Measurements from ENCODE around the gene LRG1.
"Not testable (repeated sequence)": the region's sequence is repeated elsewhere in the genome, so short reads cannot be mapped to it uniquely, and the experiment has no call there.

Gene LRG1

GRCh38 chr19:4576016-4576933 is 36.4 kb upstream of the LRG1 start:
- DNase-seq (ENCODE audit: low read depth, low spot score) = no peak

GRCh38 chr19:4575267-4576015 is 35.6 kb upstream of the LRG1 start:
- peak; percentile 82 for DNase-seq (ENCODE audit: low read depth, low spot score)

GRCh38 chr19:4573682-4574081 is 33.8 kb upstream of the LRG1 start:
- no peak for DNase-seq (ENCODE audit: low read depth, low spot score)

- DNase-seq (ENCODE audit: low read depth, low spot score) = no peak
These were observed 31.6 kb upstream of the LRG1 start for GRCh38 chr19:4571305-4571917.

- DNase-seq (ENCODE audit: low read depth, low spot score) = no peak
These were observed 31.1 kb upstream of the LRG1 start for GRCh38 chr19:4570916-4571304.

GRCh38 chr19:4570402-4570801 is 30.6 kb upstream of the LRG1 start:
- DNase-seq (ENCODE audit: low read depth, low spot score) = no peak

- DNase-seq (ENCODE audit: low read depth, low spot score) = no peak
These were observed 29.1 kb upstream of the LRG1 start for GRCh38 chr19:4568886-4569285.

GRCh38 chr19:4567584-4568071 is 27.8 kb upstream of the LRG1 start:
- DNase-seq (ENCODE audit: low read depth, low spot score) = no peak

GRCh38 chr19:4566402-4567051 is 26.7 kb upstream of the LRG1 start:
- DNase-seq (ENCODE audit: low read depth, low spot score) = no peak

- not testable (repeated sequence) for DNase-seq (ENCODE audit: low read depth, low spot score)
These were observed 23.7 kb upstream of the LRG1 start for GRCh38 chr19:4563562-4563961.

- DNase-seq (ENCODE audit: low read depth, low spot score) = not testable (repeated sequence)
These were observed 22.2 kb upstream of the LRG1 start for GRCh38 chr19:4562085-4562484.

- DNase-seq (ENCODE audit: low read depth, low spot score) = no peak
These were observed 19.7 kb upstream of the LRG1 start, which contains the start of gene SEMA6B for GRCh38 chr19:4559569-4559968. Gene SEMA6B, minus strand, starts transcription at chr19:4559684. Its CDS starts 1,227 bp downstream, at chr19:4558457.

GRCh38 chr19:4557971-4558941 is 18.4 kb upstream of the LRG1 start:
- DNase-seq (ENCODE audit: low read depth, low spot score) = no peak

GRCh38 chr19:4557144-4557970 is 17.5 kb upstream of the LRG1 start:
- DNase-seq (ENCODE audit: low read depth, low spot score) = no peak

- no peak for DNase-seq (ENCODE audit: low read depth, low spot score)
These were observed 16.8 kb upstream of the LRG1 start for GRCh38 chr19:4556597-4557127.

- DNase-seq (ENCODE audit: low read depth, low spot score) = no peak
These were observed 16.1 kb upstream of the LRG1 start for GRCh38 chr19:4555657-4556561.

- DNase-seq (ENCODE audit: low read depth, low spot score) = no peak
These were observed 14.9 kb upstream of the LRG1 start for GRCh38 chr19:4554717-4555116.

GRCh38 chr19:4553775-4554174 is 13.9 kb upstream of the LRG1 start:
- no peak for DNase-seq (ENCODE audit: low read depth, low spot score)

Data from iPS DF 19.7 (cell line).